ENCODE results near the gene C9orf43. TPM values are rescaled to one million over a fixed set of nuclear protein-coding genes. Genes with fewer than 3 reads are reported as not detected.
"Not testable (repeated sequence)": the region's sequence is repeated elsewhere in the genome, so short reads cannot be mapped to it uniquely, and the experiment has no call there.

C9orf43 gene
- total RNA-seq, 2 donors from 2014 or later: 0.32 to 0.33 TPM

GRCh38 chr9:113403646-113404045 is 6.9 kb upstream of the C9orf43 start:
- intact Hi-C loops (cut with DNase I): loop anchor here in 1 of 2 donors (10.0 kb wide), 1 partner anchor 129 kb away; the partner anchor contains the start of genes CDC26 and PRPF4
- DNase-seq (ENCODE audit: low spot score): no peak

- intact Hi-C loops (cut with DNase I): loop anchor here in 1 of 2 donors (10.0 kb wide), 1 partner anchor 132 kb away; the partner anchor contains the start of genes CDC26 and PRPF4
- not testable (repeated sequence) for DNase-seq (ENCODE audit: low spot score)
These were observed 4.2 kb upstream of the C9orf43 start for GRCh38 chr9:113406353-113406752.

GRCh38 chr9:113406873-113407511 is 3.6 kb upstream of the C9orf43 start:
- intact Hi-C loops (cut with DNase I): loop anchor here in 1 of 2 donors (10.0 kb wide), 1 partner anchor 132 kb away; the partner anchor contains the start of genes CDC26 and PRPF4
- DNase-seq (ENCODE audit: low spot score): not testable (repeated sequence)

GRCh38 chr9:113409481-113409880 is 1.1 kb upstream of the C9orf43 start:
- intact Hi-C loops (cut with DNase I): loop anchor here in 1 of 2 donors (10.0 kb wide), 1 partner anchor 135 kb away; the partner anchor contains the start of genes CDC26 and PRPF4
- no peak for DNase-seq (ENCODE audit: low spot score)

GRCh38 chr9:113409883-113410206 is 702 bp upstream of the C9orf43 start:
- intact Hi-C loops (cut with DNase I): loop anchor here in 1 of 2 donors (10.0 kb wide), 1 partner anchor 135 kb away; the partner anchor contains the start of genes CDC26 and PRPF4
- no peak for DNase-seq (ENCODE audit: low spot score)

- no peak for DNase-seq (ENCODE audit: low spot score)
- intact Hi-C loops (cut with DNase I): no loop called here
These were observed 5.7 kb downstream of the C9orf43 start for GRCh38 chr9:113416149-113416721.

GRCh38 chr9:113417370-113417769 is 6.8 kb downstream of the C9orf43 start:
- DNase-seq (ENCODE audit: low spot score): no peak
- intact Hi-C loops (cut with DNase I): no loop called here

GRCh38 chr9:113421726-113422125 is 11.2 kb downstream of the C9orf43 start:
- no peak for DNase-seq (ENCODE audit: low spot score)
- intact Hi-C loops (cut with DNase I): loop anchor here in 1 of 2 donors (10.0 kb wide), 1 partner anchor 243 kb away; no protein-coding TSS in a partner anchor

GRCh38 chr9:113425072-113425471 is 14.5 kb downstream of the C9orf43 start:
- intact Hi-C loops (cut with DNase I): loop anchor here in 1 of 2 donors (10.0 kb wide), 1 partner anchor 240 kb away; no protein-coding TSS in a partner anchor
- no peak for DNase-seq (ENCODE audit: low spot score)

GRCh38 chr9:113426701-113427100 is 16.2 kb downstream of the C9orf43 start:
- intact Hi-C loops (cut with DNase I): loop anchor here in 1 of 2 donors (10.0 kb wide), 1 partner anchor 238 kb away; no protein-coding TSS in a partner anchor
- no peak for DNase-seq (ENCODE audit: low spot score)

- no peak for DNase-seq (ENCODE audit: low spot score)
- intact Hi-C loops (cut with DNase I): loop anchor here in 1 of 2 donors (10.0 kb wide), 1 partner anchor 237 kb away; no protein-coding TSS in a partner anchor
These were observed 17.1 kb downstream of the C9orf43 start for GRCh38 chr9:113427629-113428028.

- intact Hi-C loops (cut with DNase I): loop anchor here in 1 of 2 donors (10.0 kb wide), 1 partner anchor 237 kb away; no protein-coding TSS in a partner anchor
- DNase-seq (ENCODE audit: low spot score): no peak
These were observed 17.6 kb downstream of the C9orf43 start for GRCh38 chr9:113428062-113428615.

- no peak for DNase-seq (ENCODE audit: low spot score)
- intact Hi-C loops (cut with DNase I): no loop called here
These were observed 20.6 kb downstream of the C9orf43 start for GRCh38 chr9:113431191-113431590.

GRCh38 chr9:113436728-113437515 is 26.4 kb downstream of the C9orf43 start:
- intact Hi-C loops (cut with DNase I): no loop called here
- DNase-seq (ENCODE audit: low spot score): no peak

- intact Hi-C loops (cut with DNase I): not testable (repeated sequence)
These were observed 27.2 kb downstream of the C9orf43 start for GRCh38 chr9:113437716-113438115.

GRCh38 chr9:113444736-113445135 is 34.2 kb downstream of the C9orf43 start:
- intact Hi-C loops (cut with DNase I): loop anchor here (2.0 to 5.0 kb wide), 3 partner anchors 143 to 213 kb away; no protein-coding TSS in a partner anchor
- no peak for DNase-seq (ENCODE audit: low spot score)

More at GRCh38 chr9:113437716-113438115, 27.2 kb downstream of the C9orf43 start:
- DNase-seq (ENCODE audit: low spot score): not testable (repeated sequence)

- intact Hi-C loops (cut with DNase I): loop anchor here (2.0 to 5.0 kb wide), 3 partner anchors 141 to 211 kb away; no protein-coding TSS in a partner anchor
- no peak for DNase-seq (ENCODE audit: low spot score)
These were observed 35.8 kb downstream of the C9orf43 start for GRCh38 chr9:113446323-113446740.

- intact Hi-C loops (cut with DNase I): loop anchor here (1.0 to 5.0 kb wide), 3 partner anchors 134 to 208 kb away; no protein-coding TSS in a partner anchor
- no peak for DNase-seq (ENCODE audit: low spot score)
These were observed 38.8 kb downstream of the C9orf43 start for GRCh38 chr9:113449376-113449775.

GRCh38 chr9:113452113-113452605 is 41.6 kb downstream of the C9orf43 start:
- no peak for DNase-seq (ENCODE audit: low spot score)
- intact Hi-C loops (cut with DNase I): no loop called here
